Fibroblast of mammary gland (primary cell): ENCODE data around the gene C9.

Experiments used
- DNase-seq: peaks from one replicate; pipeline ENCODE4 v3.0.0-alpha.2; 2010; ENCODE audit warnings: low read depth
- H3K4me3 ChIP-seq: 2 replicates; pipeline ENCODE4 v1.5.1; 2011; ENCODE audit warnings: low read depth, mild to moderate bottlenecking, low read length, moderate library complexity; ENCODE audit not compliant: control insufficient read depth
- TF ChIP-seq, protein P1 (sequence below): conservative IDR thresholded peaks from 2 replicates; pipeline ENCODE4 v1.5.1; 2011; ENCODE audit warnings: low read depth, low read length, inconsistent platforms; ENCODE audit not compliant: control insufficient read depth, insufficient read depth

C9 gene

DNA sequence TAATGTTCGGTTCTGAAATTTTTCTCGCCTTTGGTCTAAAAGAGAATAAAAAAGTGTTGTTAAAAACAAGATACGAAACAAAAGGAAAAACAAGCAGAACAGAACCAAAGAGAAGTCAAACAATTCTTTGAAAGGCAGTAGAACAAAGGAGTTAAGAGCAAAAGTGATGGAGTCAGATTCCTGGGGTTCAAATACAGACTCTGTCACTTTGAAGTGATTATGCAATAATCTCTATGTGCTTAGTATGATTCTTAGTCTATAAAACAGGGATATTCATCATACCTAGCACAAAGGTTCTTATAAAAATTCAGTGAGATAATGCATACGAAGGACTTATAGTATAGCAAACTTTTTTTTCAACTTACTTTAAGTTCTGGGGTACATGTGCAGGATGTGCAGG lies 48.3 kb downstream of the C9 start:
- TF ChIP-seq, protein P1, sequence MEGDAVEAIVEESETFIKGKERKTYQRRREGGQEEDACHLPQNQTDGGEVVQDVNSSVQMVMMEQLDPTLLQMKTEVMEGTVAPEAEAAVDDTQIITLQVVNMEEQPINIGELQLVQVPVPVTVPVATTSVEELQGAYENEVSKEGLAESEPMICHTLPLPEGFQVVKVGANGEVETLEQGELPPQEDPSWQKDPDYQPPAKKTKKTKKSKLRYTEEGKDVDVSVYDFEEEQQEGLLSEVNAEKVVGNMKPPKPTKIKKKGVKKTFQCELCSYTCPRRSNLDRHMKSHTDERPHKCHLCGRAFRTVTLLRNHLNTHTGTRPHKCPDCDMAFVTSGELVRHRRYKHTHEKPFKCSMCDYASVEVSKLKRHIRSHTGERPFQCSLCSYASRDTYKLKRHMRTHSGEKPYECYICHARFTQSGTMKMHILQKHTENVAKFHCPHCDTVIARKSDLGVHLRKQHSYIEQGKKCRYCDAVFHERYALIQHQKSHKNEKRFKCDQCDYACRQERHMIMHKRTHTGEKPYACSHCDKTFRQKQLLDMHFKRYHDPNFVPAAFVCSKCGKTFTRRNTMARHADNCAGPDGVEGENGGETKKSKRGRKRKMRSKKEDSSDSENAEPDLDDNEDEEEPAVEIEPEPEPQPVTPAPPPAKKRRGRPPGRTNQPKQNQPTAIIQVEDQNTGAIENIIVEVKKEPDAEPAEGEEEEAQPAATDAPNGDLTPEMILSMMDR, result no peak
- H3K4me3 ChIP-seq, result no peak overlapping the region

DNA sequence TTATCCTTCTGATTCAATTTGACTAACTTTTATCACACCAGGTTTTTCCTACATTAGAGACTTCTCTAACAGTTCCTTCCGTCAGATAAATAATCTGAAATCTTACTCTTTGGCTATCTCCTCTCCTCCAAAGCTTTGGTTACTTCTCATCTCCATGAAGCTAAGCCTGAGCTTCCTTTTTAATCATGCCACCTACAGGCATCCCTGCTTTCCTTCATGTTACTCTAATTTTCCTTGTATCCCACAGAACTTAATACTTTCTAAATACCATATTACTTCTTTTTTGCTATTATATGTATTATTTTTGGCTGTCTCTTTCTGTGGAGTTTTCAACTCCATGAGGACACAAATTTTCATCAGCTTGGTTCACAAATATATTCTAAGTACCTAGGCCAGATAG lies 49.7 kb downstream of the C9 start:
- no peak overlapping the region for H3K4me3 ChIP-seq
- TF ChIP-seq, protein P1, result no peak
- DNase-seq, result no peak

More for the DNA sequence above, 48.3 kb downstream of the C9 start:
- DNase-seq, result no peak

DNA sequence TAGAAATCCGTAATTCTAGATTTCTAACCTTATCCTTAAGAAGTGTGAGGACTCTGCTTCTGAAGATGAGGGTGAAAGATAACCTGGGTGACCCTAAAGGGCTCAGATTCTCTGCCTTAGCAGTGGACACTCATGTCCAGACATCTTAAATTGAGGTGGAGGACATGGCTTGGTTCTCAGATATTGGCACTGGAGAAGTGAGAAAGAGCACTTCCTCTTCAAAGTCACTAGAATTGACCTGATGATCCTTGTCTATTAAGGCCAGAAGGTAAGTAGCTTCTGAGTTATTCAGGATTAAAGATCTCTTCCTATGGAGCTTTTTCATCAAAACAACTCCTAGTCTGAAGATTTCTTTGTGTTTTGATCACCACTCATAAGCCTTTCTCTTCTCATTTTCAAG lies 54.8 kb downstream of the C9 start:
- no peak for DNase-seq
- H3K4me3 ChIP-seq, result no peak overlapping the region
- TF ChIP-seq, protein P1, result no peak

DNA sequence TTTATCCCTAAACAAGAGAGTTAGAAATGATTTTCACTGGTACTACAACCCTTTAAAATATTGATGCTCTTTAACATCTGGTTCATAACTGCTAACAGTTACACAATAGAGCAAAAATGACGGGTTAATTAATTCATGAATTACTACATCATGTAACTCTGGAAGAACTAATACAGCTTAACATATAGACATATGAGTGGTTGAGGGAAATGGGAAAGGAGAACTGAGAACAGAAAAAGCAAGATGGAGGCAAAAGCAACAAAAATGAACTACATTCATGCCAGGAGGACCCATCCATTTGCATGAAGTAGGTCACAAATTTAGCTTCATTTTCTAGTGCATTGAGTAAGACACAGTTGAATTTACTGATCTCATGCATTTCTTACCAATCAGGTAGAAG lies 61.8 kb downstream of the C9 start:
- TF ChIP-seq, protein P1, result no peak
- DNase-seq, result no peak
- H3K4me3 ChIP-seq, result no peak overlapping the region

DNA sequence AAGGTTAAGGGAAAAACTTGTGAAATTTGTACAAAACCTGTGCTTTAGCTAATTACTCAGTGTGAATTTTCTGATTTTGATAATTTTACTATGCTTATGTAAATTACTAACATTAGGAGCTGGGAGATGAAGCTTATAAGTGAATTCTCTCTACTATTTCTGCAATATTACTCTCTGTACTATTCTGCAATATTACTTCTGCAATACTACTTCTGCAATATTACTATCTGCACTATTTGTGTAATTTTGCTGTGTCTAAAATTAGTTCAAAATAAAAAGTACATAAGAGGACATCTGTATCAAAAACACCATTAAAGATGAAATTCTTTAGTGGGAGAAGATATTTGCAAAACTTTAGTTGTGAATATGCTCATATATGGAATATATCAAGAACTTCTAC lies 62.9 kb downstream of the C9 start:
- DNase-seq, result no peak
- H3K4me3 ChIP-seq, result no peak overlapping the region
- TF ChIP-seq, protein P1, result no peak

DNA sequence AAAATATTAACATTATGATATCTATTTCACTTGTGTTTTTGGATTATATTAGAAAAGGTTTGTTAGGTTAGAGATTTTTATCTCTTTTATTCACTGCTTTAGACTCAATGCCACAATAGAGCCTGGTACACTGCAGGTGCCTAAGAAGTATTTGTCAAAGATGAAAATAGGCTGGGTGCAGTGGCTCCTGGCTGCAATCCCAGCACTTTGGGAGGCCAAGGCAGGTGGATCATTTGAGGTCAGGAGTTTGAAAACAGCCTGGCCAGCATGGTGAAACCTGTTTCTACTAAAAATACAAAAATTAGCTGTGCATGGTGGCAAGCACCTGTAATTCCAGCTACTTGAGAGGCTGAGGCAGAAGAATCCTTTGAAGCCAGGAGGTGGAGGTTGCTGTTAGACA lies 64.3 kb downstream of the C9 start:
- TF ChIP-seq, protein P1, result no peak
- no peak for DNase-seq
- H3K4me3 ChIP-seq, result no peak overlapping the region

DNA sequence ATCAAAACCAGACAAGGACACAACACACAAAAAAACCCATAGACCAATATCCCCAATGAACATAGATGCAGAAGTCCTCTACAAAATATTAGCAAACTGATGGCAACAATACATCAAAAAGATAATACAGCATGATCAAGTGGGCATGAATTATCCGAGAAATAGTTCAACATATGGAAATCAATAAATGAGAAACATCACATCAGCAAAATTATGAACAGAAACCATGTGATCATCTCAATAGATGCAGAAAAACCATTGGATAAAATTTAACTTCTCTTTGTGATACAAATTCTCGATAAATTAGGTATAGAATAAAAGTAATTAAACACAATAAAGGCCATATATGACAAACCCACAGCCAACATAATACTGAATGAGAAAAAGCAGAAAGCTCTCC lies 69.6 kb downstream of the C9 start:
- TF ChIP-seq, protein P1, result no peak
- H3K4me3 ChIP-seq, result no peak overlapping the region
- no peak for DNase-seq
